ENCODE measurements around the gene OSBPL2. TPM values are rescaled to one million over a fixed set of nuclear protein-coding genes. Genes with fewer than 3 reads are reported as not detected.

OSBPL2 gene
- total RNA-seq, 1 donor from 2014 or later = 29.9 TPM

- H3K27me3 Mint-ChIP-seq (ENCODE audit: low read depth) = no peaks in the 10 kb centered on the region
- no peak for DNase-seq (ENCODE audit: low spot score)
- intact Hi-C loops (cut with micrococcal nuclease) = loop anchor here (2.0 to 5.0 kb wide), 6 partner anchors 181 to 489 kb away; partner anchors contain the start of genes LSM14B and TAF4
- peak overlapping the region; percentile 68 for H3K27ac Mint-ChIP-seq
- H3K4me3 Mint-ChIP-seq (ENCODE audit: low read depth) = peak overlapping the region; percentile 90
- H3K4me1 Mint-ChIP-seq (ENCODE audit: low read depth) = peaks cover 13% of the 10 kb centered on the region
- peaks cover 32% of the 10 kb centered on the region for H3K36me3 Mint-ChIP-seq (ENCODE audit: low read depth)
- no peaks in the 10 kb centered on the region for H3K9me3 Mint-ChIP-seq
Measured at GRCh38 chr20:62303340-62304226, 65.3 kb downstream of the OSBPL2 start.

GRCh38 chr20:62304331-62305148 lies 66.2 kb downstream of the OSBPL2 start:
- H3K36me3 Mint-ChIP-seq (ENCODE audit: low read depth) = peaks cover 35% of the 10 kb centered on the region
- H3K27me3 Mint-ChIP-seq (ENCODE audit: low read depth) = no peaks in the 10 kb centered on the region
- H3K9me3 Mint-ChIP-seq = no peaks in the 10 kb centered on the region
- intact Hi-C loops (cut with micrococcal nuclease) = loop anchor here (5.0 kb wide), 4 partner anchors 182 to 488 kb away; partner anchors contain the start of genes LSM14B and TAF4
- no peak for DNase-seq (ENCODE audit: low spot score)
- H3K27ac Mint-ChIP-seq = peak overlapping the region; percentile 68
- peaks cover 13% of the 10 kb centered on the region for H3K4me1 Mint-ChIP-seq (ENCODE audit: low read depth)
- peak overlapping the region; percentile 90 for H3K4me3 Mint-ChIP-seq (ENCODE audit: low read depth)

- Mint-ChIP-seq H3K27ac (no peak overlapping the region), H3K4me1 (ENCODE audit: low read depth) (peaks cover 13% of the 10 kb centered on the region), H3K4me3 (ENCODE audit: low read depth) (peak overlapping the region; percentile 90), H3K27me3 (ENCODE audit: low read depth) (no peaks in the 10 kb centered on the region), H3K36me3 (ENCODE audit: low read depth) (peaks cover 35% of the 10 kb centered on the region), H3K9me3 (no peaks in the 10 kb centered on the region)
- intact Hi-C loops (cut with micrococcal nuclease) = no loop called here
- no peak for DNase-seq (ENCODE audit: low spot score)
Measured at GRCh38 chr20:62305149-62305764, 66.9 kb downstream of the OSBPL2 start.

DNA sequence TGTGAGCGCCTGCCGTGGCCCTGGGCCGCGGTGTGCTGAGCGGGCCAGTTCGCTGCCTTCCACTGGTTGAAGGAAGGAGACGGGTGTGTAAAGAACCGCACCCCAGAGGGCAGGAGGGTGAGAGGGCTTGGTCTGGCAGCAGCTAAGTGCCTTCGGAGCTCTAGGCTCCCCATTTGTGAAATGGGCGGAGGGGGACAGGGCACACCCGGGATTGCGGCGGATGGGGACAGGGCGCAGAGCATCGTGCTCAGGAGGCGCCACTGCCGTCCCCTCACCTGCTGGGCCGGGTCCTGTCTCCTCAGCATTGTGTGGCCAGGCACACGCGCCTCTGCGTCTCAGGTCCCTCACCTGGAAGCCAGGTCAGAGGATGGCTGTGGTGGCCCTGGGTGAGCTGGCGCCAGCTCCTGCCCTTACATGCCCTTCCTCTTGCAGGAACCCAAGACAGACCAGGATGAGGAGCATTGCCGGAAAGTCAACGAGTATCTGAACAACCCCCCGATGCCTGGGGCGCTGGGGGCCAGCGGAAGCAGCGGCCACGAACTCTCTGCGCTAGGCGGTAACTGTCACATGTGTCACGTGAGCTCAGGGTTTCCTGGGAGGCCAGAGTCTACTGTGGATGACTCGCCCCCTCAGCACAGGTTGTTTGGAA lies 67.6 kb downstream of the OSBPL2 start:
- no peak overlapping the region for H3K27ac Mint-ChIP-seq
- H3K4me1 Mint-ChIP-seq (ENCODE audit: low read depth) = peaks cover 13% of the 10 kb centered on the region
- H3K36me3 Mint-ChIP-seq (ENCODE audit: low read depth) = peaks cover 35% of the 10 kb centered on the region
- intact Hi-C loops (cut with micrococcal nuclease) = no loop called here
- H3K9me3 Mint-ChIP-seq = no peaks in the 10 kb centered on the region
- peak overlapping the region; percentile 62 for H3K4me3 Mint-ChIP-seq (ENCODE audit: low read depth)
- DNase-seq (ENCODE audit: low spot score) = no peak
- no peaks in the 10 kb centered on the region for H3K27me3 Mint-ChIP-seq (ENCODE audit: low read depth)

DNA sequence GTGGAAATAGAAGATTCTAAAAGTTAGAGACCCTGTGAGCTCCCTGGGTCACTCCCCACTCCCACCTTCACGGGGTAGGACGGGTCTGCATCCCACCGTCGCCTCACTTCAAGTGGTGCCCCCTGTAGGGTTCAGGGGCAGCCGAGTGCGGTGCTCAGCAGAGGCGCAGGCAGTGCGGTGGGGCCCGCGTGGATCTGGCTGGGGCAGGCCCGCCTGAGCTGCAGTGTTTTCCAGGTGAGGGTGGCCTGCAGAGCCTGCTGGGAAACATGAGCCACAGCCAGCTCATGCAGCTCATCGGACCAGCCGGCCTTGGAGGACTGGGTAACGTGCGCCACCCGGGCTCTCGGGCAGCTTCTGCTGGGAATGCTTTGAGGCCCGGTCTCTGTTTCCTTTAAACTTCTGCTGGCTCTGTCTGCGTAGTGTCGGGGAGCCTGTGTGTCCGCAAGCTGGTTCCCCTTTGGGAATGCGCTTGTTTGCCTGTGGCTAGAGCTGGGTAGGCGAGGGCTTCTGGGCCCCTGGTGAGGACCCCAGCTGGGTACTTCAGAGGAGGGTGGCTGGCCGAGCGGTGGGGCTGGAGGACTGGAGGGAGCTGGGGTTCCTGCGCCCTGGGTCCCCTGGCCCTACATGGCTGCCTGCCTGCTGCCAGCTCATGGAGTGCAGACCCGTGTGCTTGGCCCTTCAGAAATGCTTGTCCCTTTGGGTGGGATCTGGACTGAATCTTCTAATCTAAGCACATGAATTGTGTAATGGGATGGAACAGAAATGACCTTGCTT lies 68.3 kb downstream of the OSBPL2 start:
- H3K36me3 Mint-ChIP-seq (ENCODE audit: low read depth) = peaks cover 35% of the 10 kb centered on the region
- H3K4me1 Mint-ChIP-seq (ENCODE audit: low read depth) = peaks cover 10% of the 10 kb centered on the region
- no peak overlapping the region for H3K27ac Mint-ChIP-seq
- no peak overlapping the region for H3K4me3 Mint-ChIP-seq (ENCODE audit: low read depth)
- no peaks in the 10 kb centered on the region for H3K9me3 Mint-ChIP-seq
- DNase-seq (ENCODE audit: low spot score) = no peak
- intact Hi-C loops (cut with micrococcal nuclease) = no loop called here
- H3K27me3 Mint-ChIP-seq (ENCODE audit: low read depth) = no peaks in the 10 kb centered on the region

DNA sequence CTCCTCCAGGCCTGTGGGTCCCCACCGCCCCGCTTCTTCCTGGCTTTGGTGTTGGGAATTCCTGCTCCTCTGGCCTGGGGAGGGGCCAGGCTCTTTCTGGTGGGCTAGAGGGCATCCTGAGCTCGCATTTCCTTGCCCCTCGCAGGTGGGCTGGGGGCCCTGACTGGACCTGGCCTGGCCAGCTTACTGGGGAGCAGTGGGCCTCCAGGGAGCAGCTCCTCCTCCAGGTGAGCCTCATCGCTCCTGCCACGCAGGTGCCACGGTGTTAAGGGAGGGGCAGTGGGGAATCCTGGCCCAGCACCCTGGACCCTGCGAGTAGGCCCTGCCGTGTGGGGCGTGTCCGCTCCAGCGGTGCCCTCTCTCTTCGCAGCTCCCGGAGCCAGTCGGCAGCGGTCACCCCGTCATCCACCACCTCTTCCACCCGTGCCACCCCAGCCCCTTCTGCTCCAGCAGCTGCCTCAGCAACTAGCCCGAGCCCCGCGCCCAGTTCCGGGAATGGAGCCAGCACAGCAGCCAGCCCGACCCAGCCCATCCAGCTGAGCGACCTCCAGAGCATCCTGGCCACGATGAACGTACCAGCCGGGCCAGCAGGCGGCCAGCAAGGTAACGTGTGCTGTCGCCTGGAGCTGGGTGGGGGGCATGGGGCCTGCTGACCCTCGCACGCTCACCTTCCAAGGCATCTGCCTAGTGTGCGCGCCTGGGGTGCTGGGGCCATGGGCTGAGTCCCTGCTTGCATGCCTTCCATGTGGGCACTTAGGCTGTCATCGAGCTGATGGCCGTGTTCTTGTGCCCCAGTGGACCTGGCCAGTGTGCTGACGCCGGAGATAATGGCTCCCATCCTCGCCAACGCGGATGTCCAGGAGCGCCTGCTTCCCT lies 69.1 kb downstream of the OSBPL2 start:
- peaks cover 10% of the 10 kb centered on the region for H3K4me1 Mint-ChIP-seq (ENCODE audit: low read depth)
- intact Hi-C loops (cut with micrococcal nuclease) = no loop called here
- no peak overlapping the region for H3K27ac Mint-ChIP-seq
- H3K9me3 Mint-ChIP-seq = no peaks in the 10 kb centered on the region
- no peaks in the 10 kb centered on the region for H3K27me3 Mint-ChIP-seq (ENCODE audit: low read depth)
- no peak for DNase-seq (ENCODE audit: low spot score)
- H3K36me3 Mint-ChIP-seq (ENCODE audit: low read depth) = peaks cover 35% of the 10 kb centered on the region
- H3K4me3 Mint-ChIP-seq (ENCODE audit: low read depth) = no peak overlapping the region

- H3K36me3 Mint-ChIP-seq (ENCODE audit: low read depth) = peaks cover 35% of the 10 kb centered on the region
- DNase-seq (ENCODE audit: low spot score) = no peak
- H3K27me3 Mint-ChIP-seq (ENCODE audit: low read depth) = no peaks in the 10 kb centered on the region
- H3K9me3 Mint-ChIP-seq = no peaks in the 10 kb centered on the region
- intact Hi-C loops (cut with micrococcal nuclease) = no loop called here
- no peak overlapping the region for H3K4me3 Mint-ChIP-seq (ENCODE audit: low read depth)
- H3K27ac Mint-ChIP-seq = no peak overlapping the region
- peaks cover 10% of the 10 kb centered on the region for H3K4me1 Mint-ChIP-seq (ENCODE audit: low read depth)
Measured at GRCh38 chr20:62308102-62308822, 69.9 kb downstream of the OSBPL2 start.

DNA sequence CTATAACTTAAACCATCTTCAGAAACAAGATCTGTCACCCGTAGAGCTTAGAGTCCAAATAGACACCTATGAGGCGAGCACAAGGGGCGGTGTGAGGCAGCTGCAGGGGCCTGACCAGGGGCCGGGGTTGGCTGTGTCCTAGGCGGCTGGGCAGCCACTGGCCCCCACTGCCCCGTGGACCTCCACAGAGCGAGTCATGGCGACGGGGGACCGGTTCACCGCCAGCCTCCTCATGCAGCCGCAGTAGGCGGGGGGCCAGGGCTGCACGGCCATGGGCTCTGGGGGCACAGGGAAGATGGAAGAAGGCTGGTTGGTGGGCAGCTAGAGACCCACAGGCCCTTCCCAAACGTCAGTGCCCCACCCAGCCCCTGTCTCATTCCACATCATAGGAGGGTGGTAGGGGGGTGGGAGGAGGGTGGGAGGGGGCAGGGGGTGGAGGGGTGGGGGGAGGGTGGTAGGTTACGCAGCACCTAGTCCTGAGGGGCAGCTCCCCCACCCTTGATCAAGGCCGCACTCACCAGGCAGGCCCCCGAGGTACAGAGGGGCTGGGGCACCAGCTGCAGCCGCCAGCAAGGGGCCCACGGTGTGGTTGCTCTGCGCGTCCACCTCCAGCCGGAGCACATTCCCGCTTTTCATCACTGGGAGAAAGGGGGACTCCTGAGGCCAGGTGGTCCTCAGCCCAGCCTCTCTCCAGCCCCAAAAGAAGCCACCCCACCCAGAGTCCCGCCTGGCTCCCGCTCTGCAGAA lies 71.0 kb downstream of the OSBPL2 start:
- intact Hi-C loops (cut with micrococcal nuclease) = no loop called here
- peaks cover 25% of the 10 kb centered on the region for H3K36me3 Mint-ChIP-seq (ENCODE audit: low read depth)
- H3K9me3 Mint-ChIP-seq = no peaks in the 10 kb centered on the region

DNA sequence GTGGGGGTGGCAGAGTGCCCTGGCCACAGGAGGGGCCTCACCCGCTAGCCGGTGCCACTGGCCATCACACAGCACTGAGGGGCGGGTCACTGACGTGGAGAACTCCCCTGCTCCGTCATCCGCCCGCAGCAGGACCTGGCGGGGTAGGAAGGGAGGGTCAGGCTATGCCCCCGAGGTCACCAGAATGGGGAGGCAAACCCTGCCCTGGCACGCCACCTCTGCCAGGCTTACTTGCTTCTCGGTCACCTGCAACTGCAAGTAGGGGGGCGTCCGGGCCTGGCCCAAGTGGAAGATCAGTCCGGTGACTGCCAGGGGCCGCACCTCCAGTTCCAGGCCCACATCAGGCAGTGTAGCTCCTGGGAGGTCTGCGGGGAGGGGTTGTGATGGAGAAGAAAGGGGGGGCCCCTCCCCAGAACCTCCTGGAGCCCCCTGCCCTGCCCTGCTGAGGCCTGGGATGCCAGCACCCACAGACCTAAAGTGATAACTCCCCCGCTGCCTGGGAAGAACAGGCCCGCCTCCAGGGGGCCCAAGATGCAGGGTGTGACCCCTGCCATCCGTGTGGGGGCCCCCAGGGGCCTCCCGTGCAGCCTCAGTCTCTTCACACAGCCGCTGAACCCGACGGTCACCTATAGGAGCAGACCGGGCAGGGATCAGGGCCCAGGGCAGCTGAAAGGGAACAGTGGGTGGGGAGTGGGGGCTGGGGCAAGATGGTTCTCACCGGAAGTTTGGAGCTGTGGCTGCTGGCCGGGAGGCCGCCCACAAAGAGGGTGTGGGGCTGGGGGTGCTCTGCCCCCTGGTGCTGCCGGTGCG lies 71.8 kb downstream of the OSBPL2 start:
- Mint-ChIP-seq H3K4me1 (ENCODE audit: low read depth) (peaks cover 3% of the 10 kb centered on the region), H3K36me3 (ENCODE audit: low read depth) (peaks cover 17% of the 10 kb centered on the region), H3K27ac (no peak overlapping the region), H3K9me3 (no peaks in the 10 kb centered on the region), H3K4me3 (ENCODE audit: low read depth) (no peak overlapping the region), H3K27me3 (ENCODE audit: low read depth) (no peaks in the 10 kb centered on the region)
- intact Hi-C loops (cut with micrococcal nuclease) = no loop called here
- DNase-seq (ENCODE audit: low spot score) = no peak

More for the DNA sequence above, 71.0 kb downstream of the OSBPL2 start:
- no peaks in the 10 kb centered on the region for H3K27me3 Mint-ChIP-seq (ENCODE audit: low read depth)
- no peak for DNase-seq (ENCODE audit: low spot score)
- peaks cover 4% of the 10 kb centered on the region for H3K4me1 Mint-ChIP-seq (ENCODE audit: low read depth)
- H3K27ac Mint-ChIP-seq = no peak overlapping the region
- H3K4me3 Mint-ChIP-seq (ENCODE audit: low read depth) = no peak overlapping the region

DNA sequence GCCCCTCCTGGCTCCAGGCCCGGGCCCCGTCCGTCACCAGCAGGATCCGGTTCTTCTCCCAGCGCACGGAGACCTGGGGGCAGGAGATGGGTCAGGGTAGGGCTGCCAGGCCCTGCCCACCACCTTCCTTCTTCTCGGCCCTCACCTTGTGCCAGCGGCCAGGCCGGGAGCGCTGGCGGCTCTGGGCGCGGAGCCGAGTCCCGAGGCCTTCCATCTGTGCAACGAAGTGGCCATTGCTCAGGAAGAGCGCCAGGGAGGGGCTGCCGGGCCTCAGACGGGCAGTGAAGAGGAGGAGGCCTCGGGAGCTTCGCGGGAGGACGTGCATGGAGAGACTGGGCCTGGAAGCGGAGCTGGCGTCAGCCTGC lies 72.4 kb downstream of the OSBPL2 start:
- no peaks in the 10 kb centered on the region for H3K9me3 Mint-ChIP-seq
- intact Hi-C loops (cut with micrococcal nuclease) = no loop called here
- peaks cover 11% of the 10 kb centered on the region for H3K36me3 Mint-ChIP-seq (ENCODE audit: low read depth)
- no peak for DNase-seq (ENCODE audit: low spot score)
- no peak overlapping the region for H3K4me3 Mint-ChIP-seq (ENCODE audit: low read depth)
- H3K27ac Mint-ChIP-seq = no peak overlapping the region
- no peaks in the 10 kb centered on the region for H3K4me1 Mint-ChIP-seq (ENCODE audit: low read depth)
- H3K27me3 Mint-ChIP-seq (ENCODE audit: low read depth) = no peaks in the 10 kb centered on the region

All from activated T-helper 2 cell treated with anti-CD3 and anti-CD28 coated beads, Interferon-gamma antibody, Interleukin-2, Interleukin-4, amounts not matched to agents 10 μg/mL and 5 μg/mL and 100 μg/mL, durations not matched to agents 14 hours and 24 hours and 36 hours (primary cell).